ENCODE data around the gene ATP11A. TPM values are rescaled to one million over a fixed set of nuclear protein-coding genes. Genes with fewer than 3 reads are reported as not detected.

Gene ATP11A
- total and polyA plus RNA-seq, 2 donors (not counting 3 experiments of a cell fraction or from before 2014, with no cell fraction given): 16.5 to 88.1 TPM

DNA sequence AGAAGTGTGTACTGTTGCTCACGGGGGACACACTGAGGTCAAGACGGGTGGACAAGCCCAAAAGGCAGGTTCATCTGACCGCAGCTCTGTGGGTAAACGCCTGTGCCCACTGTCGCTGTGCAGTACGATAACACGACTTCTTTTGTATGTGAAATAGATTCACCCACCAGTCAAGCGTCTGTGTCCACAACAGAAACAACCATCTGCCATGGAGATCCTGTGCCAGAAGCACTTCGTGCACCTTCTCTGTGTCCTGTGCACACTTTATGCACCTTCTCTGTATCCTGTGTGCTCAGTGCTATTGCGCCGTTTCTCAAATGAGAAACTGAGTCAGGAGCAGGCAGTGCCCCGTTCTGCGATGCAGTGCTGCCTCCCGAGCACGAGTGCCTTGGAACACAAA is 138.9 kb downstream of the ATP11A start:
- H3K4me1 ChIP-seq (ENCODE audit: control insufficient read depth, extremely low read depth, insufficient read depth, low read length): peaks cover 11% of the 10 kb centered on the region
- H3K27ac ChIP-seq (ENCODE audit: insufficient read depth, low read depth, low read length): no peak overlapping the region
- H3K79me2 ChIP-seq (ENCODE audit: control insufficient read depth, insufficient read depth, low read length): no peaks in the 10 kb centered on the region
- H3K27me3 ChIP-seq (ENCODE audit: control insufficient read depth in 2 of 2, insufficient read depth in 2 of 2, low read length in 2 of 2): no peaks in the 10 kb centered on the region
- H2AFZ ChIP-seq (ENCODE audit: low read depth, low read length): no peak overlapping the region
- dilution Hi-C loops (cut with MboI; ENCODE audit: extremely low pct_ligation_motif_present, low sequenced_read_pairs) (no loop called here), intact Hi-C loops (cut with micrococcal nuclease) (no loop called here)
- CTCF ChIA-PET: no interaction called here
- FAIRE-seq (no peak), DNase-seq (ENCODE audit: low read depth, low spot score) (no peak)
- no peak for TF ChIP-seq GATA2 (IDR thresholded peaks at IDR 0.05; ENCODE audit: insufficient read depth, insufficient read length, low read depth, low read length)
- TF ChIP-seq MYC (IDR thresholded peaks at IDR 0.05; ENCODE audit: low read depth, low read length): no peak
- no peak for TF ChIP-seq POLR2A (IDR thresholded peaks at IDR 0.05; ENCODE audit: low read depth, low read length)
- TF ChIP-seq FOS (IDR thresholded peaks at IDR 0.05; ENCODE audit: borderline replicate concordance, insufficient read depth, low read length): no peak
- no peak for TF ChIP-seq EZH2 (IDR thresholded peaks at IDR 0.05; ENCODE audit: borderline replicate concordance, low read depth, low read length, severe bottlenecking)
- TF ChIP-seq, protein P1, sequence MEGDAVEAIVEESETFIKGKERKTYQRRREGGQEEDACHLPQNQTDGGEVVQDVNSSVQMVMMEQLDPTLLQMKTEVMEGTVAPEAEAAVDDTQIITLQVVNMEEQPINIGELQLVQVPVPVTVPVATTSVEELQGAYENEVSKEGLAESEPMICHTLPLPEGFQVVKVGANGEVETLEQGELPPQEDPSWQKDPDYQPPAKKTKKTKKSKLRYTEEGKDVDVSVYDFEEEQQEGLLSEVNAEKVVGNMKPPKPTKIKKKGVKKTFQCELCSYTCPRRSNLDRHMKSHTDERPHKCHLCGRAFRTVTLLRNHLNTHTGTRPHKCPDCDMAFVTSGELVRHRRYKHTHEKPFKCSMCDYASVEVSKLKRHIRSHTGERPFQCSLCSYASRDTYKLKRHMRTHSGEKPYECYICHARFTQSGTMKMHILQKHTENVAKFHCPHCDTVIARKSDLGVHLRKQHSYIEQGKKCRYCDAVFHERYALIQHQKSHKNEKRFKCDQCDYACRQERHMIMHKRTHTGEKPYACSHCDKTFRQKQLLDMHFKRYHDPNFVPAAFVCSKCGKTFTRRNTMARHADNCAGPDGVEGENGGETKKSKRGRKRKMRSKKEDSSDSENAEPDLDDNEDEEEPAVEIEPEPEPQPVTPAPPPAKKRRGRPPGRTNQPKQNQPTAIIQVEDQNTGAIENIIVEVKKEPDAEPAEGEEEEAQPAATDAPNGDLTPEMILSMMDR (IDR thresholded peaks at IDR 0.05; ENCODE audit: extremely low read depth in 1 of 2, insufficient read depth in 1 of 2, low read depth in 1 of 2, low read length in 2 of 2): no peak
- no peak for TF ChIP-seq POLR2AphosphoS5 (IDR thresholded peaks at IDR 0.05; ENCODE audit: insufficient read depth, low read depth, low read length)
- TF ChIP-seq JUN (IDR thresholded peaks at IDR 0.05; ENCODE audit: borderline replicate concordance, insufficient read depth, insufficient read length, low read depth): no peak
- TF ChIP-seq, protein P2, sequence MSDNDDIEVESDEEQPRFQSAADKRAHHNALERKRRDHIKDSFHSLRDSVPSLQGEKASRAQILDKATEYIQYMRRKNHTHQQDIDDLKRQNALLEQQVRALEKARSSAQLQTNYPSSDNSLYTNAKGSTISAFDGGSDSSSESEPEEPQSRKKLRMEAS (IDR thresholded peaks at IDR 0.05; ENCODE audit: insufficient read depth, insufficient read length): no peak
- H3K4me3 ChIP-seq (replicated peaks in 1 of 3; ENCODE audit: insufficient read depth in 1 of 3, low read depth in 1 of 3, low read length in 3 of 3): no peak overlapping the region
- H3K36me3 ChIP-seq (ENCODE audit: control insufficient read depth in 2 of 2, extremely low read depth in 1 of 2, insufficient read depth in 2 of 2, low read length in 2 of 2): peaks cover 0 to 41% of the 10 kb centered on the region in 2 experiments
- H3K9ac ChIP-seq (replicated peaks; ENCODE audit: extremely low read depth, insufficient read depth, low read length): no peak overlapping the region
- POLR2A ChIA-PET: no interaction called here
- BruUV-seq (replicated peaks): no TSS peak
- H3K4me2 ChIP-seq (ENCODE audit: insufficient read depth, low read length): no peak overlapping the region
- no peaks in the 10 kb centered on the region for H3K9me3 ChIP-seq (replicated peaks; ENCODE audit: control insufficient read depth, insufficient read depth, low read length)
- no peaks in the 10 kb centered on the region for H4K20me1 ChIP-seq (replicated peaks; ENCODE audit: control insufficient read depth, extremely low read depth, insufficient read depth, low read length)
- H3K9me1 ChIP-seq (replicated peaks; ENCODE audit: control insufficient read depth, extremely low read depth, insufficient read depth, low read length): no peaks in the 10 kb centered on the region

Measured in endothelial cell of umbilical vein (primary cell).